HG02759 (cell line): ENCODE data around the gene POMT2.
"Not testable (repeated sequence)": the region's sequence is repeated elsewhere in the genome, so short reads cannot be mapped to it uniquely, and the experiment has no call there.

Experiments
- ATAC-seq: cut with Tn5 transposase; IDR thresholded peaks from one replicate; pipeline ENCODE4 v1.9.1; 2021; ENCODE audit warnings: mild to moderate bottlenecking, moderate library complexity; ENCODE audit not compliant: unreplicated experiment

Gene POMT2

GRCh38 chr14:77302926-77303325 lies 17.8 kb downstream of the POMT2 start:
- no peak for ATAC-seq

GRCh38 chr14:77301103-77301502 lies 19.6 kb downstream of the POMT2 start:
- ATAC-seq, result no peak

DNA sequence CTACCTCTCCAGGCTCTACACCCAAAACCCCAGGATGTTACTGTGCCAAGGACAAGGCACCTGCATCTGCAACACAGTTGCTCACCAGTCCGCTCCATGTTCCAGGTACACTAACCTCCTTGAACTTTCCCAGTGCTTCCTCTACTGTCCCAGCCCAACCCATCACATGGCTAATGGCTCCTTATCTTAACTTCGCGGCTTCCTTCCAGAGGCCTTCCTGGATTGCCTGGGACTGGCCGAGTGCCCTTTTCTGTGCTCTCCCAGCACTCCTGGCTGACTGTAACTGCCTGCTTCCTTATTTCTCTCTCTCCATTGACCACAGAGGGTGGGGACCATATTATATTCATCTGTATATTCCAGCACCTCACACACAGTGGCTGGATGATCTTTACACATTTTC lies 20.9 kb downstream of the POMT2 start:
- no peak for ATAC-seq

DNA sequence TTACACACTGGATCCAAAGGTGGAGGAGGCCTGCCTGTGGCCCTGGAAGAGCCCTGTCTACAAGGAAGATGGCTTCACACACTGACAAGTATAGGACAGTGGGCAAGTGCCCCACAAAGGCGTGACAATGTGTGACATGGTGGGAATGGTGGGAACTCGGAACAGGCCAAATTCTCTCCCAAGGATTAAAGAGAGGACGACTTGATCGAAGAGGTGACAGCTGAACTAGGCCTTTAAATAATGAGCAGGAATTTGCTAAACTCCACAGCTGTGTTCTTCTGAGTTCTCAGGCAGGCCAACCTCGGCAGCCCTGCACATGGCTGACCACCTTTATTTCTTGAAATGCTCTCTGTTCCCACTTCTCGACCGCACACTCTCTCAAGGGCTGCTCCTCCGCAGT lies 23.8 kb downstream of the POMT2 start:
- no peak for ATAC-seq

DNA sequence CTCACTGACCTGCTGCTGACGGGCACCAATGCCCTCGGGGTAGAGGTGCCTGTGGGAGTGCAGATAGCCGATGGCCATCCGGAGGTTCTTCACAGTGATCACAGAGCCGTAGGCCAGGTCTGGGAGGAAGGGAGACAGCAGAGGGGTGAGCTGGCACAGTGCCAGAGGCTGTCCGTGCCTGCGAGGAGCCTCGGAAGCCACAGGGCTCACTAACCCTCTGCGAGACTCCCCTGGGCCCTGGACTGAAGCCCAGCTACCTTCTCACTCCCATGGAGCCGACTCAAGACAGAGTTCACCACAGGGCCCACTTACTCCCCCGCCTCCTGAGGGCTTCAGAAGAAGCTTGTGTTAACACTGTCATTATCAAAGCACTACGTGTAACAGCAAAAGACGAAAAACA lies 24.5 kb downstream of the POMT2 start:
- ATAC-seq, result no peak

GRCh38 chr14:77290705-77291104 lies 30.0 kb downstream of the POMT2 start:
- ATAC-seq, result no peak

- ATAC-seq, result no peak
These were observed 34.1 kb downstream of the POMT2 start for GRCh38 chr14:77286576-77286975.

- no peak for ATAC-seq
These were observed 36.2 kb downstream of the POMT2 start for GRCh38 chr14:77284466-77284865.

- no peak for ATAC-seq
These were observed 36.6 kb downstream of the POMT2 start for GRCh38 chr14:77284066-77284465.

GRCh38 chr14:77281852-77282410 lies 38.8 kb downstream of the POMT2 start:
- no peak for ATAC-seq

DNA sequence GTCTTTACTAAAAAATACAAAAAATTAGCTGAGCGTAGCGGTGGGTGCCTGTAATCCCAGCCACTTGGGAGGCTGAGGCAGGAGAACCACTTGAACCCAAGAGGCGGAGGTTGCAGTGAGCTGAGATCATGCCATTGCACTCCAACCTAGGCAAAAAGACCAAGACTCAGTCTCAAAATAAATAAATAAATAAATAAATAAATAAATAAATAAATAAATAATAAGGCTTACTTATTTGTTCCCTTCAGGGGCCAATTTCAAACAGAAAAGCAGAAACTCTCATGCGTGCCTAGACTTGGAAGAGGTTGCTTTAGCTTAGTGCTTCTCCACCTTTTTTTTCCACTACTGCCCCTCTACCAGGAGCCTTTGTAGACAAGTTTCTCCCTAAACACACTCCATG lies 39.8 kb downstream of the POMT2 start:
- not testable (repeated sequence) for ATAC-seq

GRCh38 chr14:77279719-77280118 lies 41.0 kb downstream of the POMT2 start:
- no peak for ATAC-seq

GRCh38 chr14:77278461-77279230 lies 42.0 kb downstream of the POMT2 start:
- ATAC-seq, result no peak

- ATAC-seq, result no peak
These were observed 43.7 kb downstream of the POMT2 start for GRCh38 chr14:77276959-77277358.

DNA sequence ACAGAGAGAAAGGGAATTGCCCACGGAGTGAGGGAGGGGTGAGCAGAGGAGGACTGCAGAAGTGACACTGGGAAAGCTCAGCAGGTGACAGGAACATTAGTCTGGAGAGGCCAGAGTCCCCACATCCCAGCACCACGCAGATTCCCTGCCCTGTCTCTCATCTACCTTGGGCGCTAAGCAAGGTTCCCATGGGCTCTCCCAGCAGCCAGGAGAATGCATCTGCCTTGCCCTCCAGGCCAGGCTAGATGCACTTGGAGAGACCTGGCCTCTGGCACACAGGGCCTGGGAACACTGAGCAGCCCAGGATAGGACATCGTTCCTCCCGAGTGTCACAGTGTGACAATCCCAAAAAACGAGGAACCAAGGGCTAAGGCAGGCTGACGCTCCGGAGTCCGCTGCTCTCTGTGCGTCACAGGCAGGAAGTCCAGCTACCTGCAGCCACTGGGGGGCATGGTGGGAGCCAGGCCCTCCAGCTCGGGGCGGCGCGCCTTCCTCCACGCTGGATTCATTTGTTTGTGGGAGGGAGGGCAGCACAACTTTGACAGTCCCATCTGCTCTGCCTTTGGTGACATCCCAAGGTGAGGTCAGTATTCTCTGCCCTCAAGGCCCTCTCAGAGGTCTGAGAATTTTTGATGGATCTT lies 44.3 kb downstream of the POMT2 start:
- no peak for ATAC-seq

GRCh38 chr14:77275601-77276017 lies 45.1 kb downstream of the POMT2 start:
- no peak for ATAC-seq

DNA sequence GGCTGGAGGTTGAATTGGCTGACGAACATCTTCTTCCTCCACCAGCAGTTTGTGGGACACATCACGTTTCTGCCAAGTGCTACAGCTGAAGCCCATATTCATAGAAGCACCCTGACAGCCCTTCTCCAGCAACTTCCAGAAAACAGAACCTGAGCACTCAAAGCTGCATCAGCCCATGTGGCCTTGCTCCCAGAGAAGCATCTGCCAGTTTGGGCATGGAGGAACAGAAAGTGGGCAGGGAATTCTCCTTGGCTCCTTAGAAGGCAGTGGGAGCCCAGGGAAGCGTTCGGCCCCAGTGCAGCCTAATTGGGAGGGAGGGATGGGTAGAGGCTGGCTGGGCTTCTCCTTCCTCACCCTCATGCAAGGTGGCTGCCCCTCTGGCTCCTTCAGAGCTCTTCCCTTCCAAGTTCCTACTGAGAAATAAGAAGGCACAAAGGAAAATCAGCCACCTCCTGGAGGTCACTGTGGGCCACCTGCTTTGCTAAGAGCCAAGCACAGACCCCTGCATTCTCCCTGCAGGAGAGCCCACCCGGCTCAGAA lies 45.6 kb downstream of the POMT2 start:
- no peak for ATAC-seq

DNA sequence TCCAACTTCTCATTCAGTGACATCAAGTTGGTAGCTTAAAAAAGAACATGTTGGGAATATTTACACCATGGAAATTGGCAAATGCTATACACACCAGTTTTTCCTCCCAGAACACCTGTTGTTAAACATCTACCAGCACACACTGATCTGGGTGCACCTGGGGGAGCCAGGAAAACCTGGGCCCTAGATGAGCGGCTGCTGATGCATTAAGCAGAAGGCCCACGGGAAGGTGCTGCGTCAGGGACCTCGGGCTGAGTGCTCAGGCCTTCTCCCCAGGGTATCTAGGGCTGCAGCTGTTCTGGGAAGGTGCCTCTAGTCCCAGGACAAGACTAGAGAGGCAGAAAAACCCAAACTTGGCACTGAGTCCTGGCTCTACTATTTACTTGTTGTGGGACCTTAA lies 46.9 kb downstream of the POMT2 start:
- ATAC-seq, result no peak

GRCh38 chr14:77272261-77272660 lies 48.4 kb downstream of the POMT2 start:
- no peak for ATAC-seq

GRCh38 chr14:77271113-77271710 lies 49.5 kb downstream of the POMT2 start, which contains the start of gene NGB:
TSS of gene NGB (minus strand) at chr14:77271206. CDS start at chr14:77270937, 269 bp downstream.
- no peak for ATAC-seq

GRCh38 chr14:77270361-77271112 lies 50.1 kb downstream of the POMT2 start:
- no peak for ATAC-seq
